ENCODE results near the gene MGMT.

Gene MGMT

GRCh38 chr10:129657297-129658017 is 190.4 kb downstream of the MGMT start:
- no peak for TF ChIP-seq CTCF (IDR thresholded peaks at IDR 0.05)
- no peak for TF ChIP-seq ZFX (IDR thresholded peaks at IDR 0.05; ENCODE audit: borderline replicate concordance)
- H3K27ac ChIP-seq: no peak overlapping the region

- no peak overlapping the region for H3K27ac ChIP-seq
- TF ChIP-seq CTCF (IDR thresholded peaks at IDR 0.05): peak; percentile 58
- no peak for TF ChIP-seq ZFX (IDR thresholded peaks at IDR 0.05; ENCODE audit: borderline replicate concordance)
Measured at GRCh38 chr10:129658376-129659072, 191.5 kb downstream of the MGMT start.

GRCh38 chr10:129659508-129660268 is 192.6 kb downstream of the MGMT start:
- no peak overlapping the region for H3K27ac ChIP-seq
- no peak for TF ChIP-seq ZFX (IDR thresholded peaks at IDR 0.05; ENCODE audit: borderline replicate concordance)
- no peak for TF ChIP-seq CTCF (IDR thresholded peaks at IDR 0.05)

GRCh38 chr10:129660569-129660968 is 193.5 kb downstream of the MGMT start:
- H3K27ac ChIP-seq: no peak overlapping the region
- TF ChIP-seq CTCF (IDR thresholded peaks at IDR 0.05) (no peak), ZFX (IDR thresholded peaks at IDR 0.05; ENCODE audit: borderline replicate concordance) (no peak)

GRCh38 chr10:129662426-129662825 is 195.4 kb downstream of the MGMT start:
- no peak for TF ChIP-seq ZFX (IDR thresholded peaks at IDR 0.05; ENCODE audit: borderline replicate concordance)
- no peak for TF ChIP-seq CTCF (IDR thresholded peaks at IDR 0.05)
- H3K27ac ChIP-seq: no peak overlapping the region

- TF ChIP-seq ZFX (IDR thresholded peaks at IDR 0.05; ENCODE audit: borderline replicate concordance) (no peak), CTCF (IDR thresholded peaks at IDR 0.05) (no peak)
- no peak overlapping the region for H3K27ac ChIP-seq
Measured at GRCh38 chr10:129670124-129670523, 203.1 kb downstream of the MGMT start.

Data from 22Rv1 (cell line).